DMS79 treated with DMSO at 0.1 percent for 48 hours (cell line): ENCODE measurements around the gene SP9.
A peak's percentile ranks its signal among the peaks of the same experiment; 100 is the strongest.
"Not testable (repeated sequence)": the region's sequence is repeated elsewhere in the genome, so short reads cannot be mapped to it uniquely, and the experiment has no call there.

Experiments
- DNase-seq: peaks from one replicate; lab custom pipeline; 2025; lab: John Stamatoyannopoulos, UW

Gene SP9

DNA sequence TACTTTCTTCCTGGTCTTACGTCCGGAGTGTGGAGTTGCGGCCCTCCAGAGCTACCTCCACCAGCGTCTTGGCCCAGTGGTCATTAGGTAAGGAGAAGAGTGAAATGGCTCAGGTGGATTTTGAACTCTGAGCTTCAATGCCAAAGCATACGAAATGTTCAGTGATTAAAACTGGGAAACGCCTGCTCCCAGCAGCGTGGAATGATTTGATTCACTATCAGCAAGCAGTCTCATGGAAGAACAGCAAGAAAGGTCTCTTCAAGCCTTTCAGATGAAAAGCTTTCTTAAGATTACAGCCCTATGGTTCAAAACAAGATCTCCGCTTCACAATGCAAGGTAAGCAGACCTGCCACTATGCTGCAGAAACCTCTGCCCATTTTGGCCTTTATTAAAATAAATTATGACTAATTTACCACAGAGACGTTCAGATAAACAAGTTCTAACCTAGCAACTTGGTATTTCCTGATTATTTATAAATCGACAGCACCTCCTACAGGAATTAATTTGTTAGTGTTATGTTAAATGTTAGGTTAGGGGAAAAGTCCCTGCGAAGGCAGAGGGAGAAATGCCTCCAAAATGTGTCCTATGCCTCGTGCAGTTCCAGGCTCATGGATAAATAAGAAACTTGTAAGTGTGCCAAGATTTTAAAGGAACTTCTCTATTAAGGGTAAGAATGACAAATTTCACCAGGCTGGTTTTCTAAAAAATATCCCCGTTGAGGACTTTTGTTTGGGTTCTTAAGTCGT lies 10.1 kb downstream of the SP9 start:
- peak; percentile 40 for DNase-seq

DNA sequence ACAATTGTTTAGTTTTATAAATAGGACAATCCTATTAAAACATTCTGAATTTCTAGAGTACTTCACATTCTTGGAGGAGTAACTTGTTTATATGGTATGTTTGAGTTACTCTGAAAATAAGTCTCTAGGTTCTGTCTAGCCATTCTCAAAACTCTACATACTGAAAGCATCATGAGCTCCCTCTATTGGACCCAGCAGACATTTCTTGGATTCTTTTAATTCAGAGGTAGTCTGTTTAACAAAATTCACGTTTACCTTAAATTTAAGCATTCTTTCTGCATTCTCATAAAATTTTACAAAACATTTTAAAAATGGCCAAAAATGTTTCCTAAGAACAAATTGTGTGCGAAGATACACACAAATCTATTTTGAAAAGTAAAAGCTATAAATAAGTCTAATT lies 15.3 kb downstream of the SP9 start:
- DNase-seq = no peak

DNA sequence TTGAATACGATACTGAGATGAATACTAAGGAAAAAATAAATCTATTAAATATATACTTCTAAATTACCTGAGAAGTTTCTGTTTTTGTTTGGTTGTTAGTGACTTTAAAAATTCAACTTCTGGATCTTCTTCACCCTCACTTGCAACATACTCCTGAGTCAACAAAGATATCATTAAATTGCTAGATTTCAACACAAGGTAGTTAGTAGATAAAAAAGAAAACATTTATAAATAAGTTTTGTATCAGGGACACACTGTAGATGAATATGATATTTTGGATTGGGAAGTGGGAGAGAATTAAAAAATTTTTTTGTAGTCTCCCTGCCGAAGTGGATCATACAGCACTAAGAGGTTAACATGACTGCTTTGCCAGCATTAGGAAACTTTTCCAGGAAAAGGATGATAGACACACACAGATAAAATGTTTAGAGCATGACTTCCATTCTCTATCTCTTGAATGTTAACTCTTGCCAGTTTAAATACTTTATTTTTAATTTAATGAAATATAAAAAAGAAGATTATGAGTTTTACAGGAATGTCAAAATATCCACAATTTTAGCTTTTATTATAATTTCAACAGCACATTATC lies 15.9 kb downstream of the SP9 start:
- DNase-seq = no peak

DNA sequence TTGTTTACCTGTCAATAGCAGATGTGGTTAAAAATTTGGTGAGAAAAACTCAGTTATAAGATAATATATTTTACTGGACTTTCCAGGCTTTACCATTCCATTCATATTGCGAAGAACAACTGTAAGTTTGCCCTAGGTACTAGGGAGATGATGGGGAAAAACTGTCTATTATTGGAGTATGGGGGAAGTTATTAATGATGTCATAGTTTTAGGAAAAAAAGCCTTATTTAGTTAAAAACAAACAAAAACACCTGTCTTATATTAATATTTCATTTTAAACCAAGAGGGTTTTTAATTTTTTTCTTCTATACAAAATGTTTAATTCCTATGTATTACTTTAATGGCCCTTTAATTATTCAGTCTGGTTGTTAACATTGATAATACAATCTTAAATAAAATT lies 18.2 kb downstream of the SP9 start:
- DNase-seq = no peak

DNA sequence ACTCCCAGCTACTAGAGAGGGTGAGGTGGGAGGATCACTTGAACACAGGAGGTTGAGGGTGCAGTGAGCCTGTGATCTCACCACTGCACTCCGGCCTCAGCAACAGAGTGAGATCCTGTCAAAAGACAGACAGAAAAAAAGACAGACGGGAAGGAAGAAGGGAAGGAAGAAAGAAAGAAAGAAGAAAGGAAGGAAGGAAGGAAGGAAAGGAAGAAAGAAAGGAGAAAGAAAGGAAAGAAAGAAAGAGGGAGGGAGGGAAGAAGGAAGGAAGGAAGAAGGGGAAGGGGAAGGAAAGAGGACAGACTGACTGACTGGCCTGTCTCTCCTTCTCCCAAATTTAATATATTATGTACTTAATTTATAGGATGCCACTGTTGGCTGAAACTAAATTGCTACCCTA lies 21.6 kb downstream of the SP9 start:
- no peak for DNase-seq

DNA sequence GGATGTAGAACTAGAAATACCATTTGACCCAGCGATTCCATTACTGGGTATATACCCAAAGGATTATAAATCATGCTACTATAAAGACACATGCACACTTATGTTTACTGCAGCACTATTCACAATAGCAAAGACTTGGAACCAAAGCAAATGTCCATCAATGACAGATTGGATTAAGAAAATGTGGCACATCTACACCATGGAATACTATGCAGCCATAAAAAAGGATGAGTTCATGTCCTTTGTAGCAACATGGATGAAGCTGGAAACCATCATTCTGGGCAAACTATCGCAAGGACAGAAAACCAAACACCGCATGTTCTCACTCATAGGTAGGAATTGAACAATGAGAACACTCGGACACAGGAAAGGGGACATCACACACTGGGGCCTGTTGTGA lies 24.9 kb downstream of the SP9 start:
- not testable (repeated sequence) for DNase-seq

DNA sequence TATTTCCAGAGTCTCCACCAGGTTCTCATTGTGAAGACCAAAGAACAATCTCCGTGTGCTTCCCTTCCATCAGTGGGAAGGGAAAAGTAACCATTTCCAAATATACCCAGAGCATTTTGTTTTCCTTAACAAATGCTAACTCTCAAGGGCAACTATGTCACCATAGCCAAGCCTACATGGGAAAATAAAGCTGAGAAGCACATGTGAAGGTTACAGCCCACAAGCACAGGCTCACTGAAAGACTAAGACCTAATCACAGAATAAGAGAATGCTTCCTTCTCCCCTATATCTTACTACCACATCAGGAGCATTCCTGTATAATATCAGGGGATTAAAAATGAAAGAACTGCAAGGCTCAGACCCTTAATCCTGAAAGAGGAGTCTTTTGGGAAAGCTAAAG lies 28.2 kb downstream of the SP9 start:
- no peak for DNase-seq

DNA sequence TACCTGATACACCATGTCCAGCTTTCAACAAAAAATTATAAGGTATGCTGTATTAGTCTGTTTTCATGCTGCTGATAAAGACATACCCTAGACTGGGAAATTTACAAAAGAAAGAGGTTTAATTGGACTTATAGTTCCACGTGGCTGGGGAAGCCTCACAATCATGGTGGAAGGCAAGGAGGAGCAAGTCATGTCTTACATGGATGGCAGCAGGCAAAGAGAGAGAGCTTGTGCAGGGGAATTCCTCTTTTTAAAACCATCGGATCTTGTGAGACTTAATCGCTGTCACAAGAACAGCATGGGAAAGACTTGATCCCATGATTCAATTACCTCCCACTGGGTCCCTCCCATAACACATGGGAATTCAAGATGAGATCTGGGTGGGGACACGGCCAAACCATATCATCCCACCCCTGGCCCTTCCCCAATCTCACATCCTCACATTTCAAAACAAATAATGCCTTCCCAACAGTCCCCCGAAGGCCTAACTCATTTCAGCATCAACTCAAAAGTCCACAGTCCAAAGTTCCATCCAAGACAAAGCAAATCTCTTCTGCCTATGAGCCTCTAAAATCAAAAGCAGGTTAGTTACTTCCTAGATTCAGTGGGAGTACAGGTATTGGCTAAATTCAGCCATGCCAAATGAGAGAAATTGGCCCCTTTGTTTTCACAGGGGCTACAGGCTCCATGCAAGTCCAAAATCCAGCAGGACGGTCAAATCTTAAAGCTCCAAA lies 28.9 kb downstream of the SP9 start:
- not testable (repeated sequence) for DNase-seq

DNA sequence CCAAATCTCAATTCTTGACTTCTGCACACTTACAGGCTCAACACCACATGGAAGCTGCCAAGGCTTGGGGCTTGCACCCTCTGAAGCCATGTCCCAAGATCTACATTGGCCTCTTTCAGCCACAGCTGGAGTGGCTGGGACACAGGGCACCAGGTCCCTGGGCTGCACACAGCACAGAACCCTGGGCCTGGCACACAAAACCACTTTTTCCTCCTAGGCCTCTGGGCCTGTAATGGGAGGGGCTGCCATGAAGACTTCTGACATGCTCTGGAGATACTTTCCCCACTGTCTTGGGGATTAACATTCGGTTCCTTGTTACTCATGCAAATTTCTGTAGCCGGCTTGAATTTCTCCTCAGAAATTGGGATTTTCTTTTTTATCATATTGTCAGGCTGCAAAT lies 29.9 kb downstream of the SP9 start:
- DNase-seq = no peak

DNA sequence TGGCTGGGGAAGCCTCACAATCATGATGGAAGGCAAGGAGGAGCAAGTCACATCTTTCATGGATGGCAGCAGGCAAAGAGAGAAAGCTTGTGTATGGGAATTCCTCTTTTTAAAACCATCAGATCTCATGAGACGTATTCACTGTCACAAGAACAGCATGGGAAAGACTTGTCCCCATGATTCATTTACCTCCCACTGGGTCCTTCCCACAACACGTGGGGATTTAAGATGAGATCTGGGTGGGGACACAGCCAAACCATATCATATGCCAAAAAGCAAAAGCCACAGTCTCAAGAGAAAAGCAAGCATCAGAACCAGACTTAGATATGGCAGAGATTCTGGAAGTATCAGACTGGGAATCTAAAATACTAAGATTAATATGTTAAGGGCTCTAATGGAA lies 30.8 kb downstream of the SP9 start:
- DNase-seq = no peak

DNA sequence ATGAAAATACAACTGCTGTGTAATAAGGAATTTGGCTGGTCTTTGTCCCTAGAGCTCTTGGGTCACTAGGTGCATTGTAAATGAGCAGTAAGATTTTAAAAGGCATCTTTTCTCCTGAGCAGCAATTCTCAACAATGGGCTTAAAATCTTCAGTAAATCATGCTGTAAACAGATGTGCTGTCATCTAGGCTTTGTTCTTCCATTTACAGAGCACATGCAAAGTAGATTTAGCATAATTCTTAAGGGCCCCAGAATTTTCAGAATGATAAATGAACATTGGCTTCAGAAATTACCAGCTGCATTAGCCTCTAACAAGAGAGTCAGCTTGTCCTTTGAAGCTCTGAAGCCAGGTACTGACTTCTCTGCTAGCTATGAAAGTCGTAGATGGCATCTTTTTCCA lies 33.9 kb downstream of the SP9 start:
- no peak for DNase-seq

DNA sequence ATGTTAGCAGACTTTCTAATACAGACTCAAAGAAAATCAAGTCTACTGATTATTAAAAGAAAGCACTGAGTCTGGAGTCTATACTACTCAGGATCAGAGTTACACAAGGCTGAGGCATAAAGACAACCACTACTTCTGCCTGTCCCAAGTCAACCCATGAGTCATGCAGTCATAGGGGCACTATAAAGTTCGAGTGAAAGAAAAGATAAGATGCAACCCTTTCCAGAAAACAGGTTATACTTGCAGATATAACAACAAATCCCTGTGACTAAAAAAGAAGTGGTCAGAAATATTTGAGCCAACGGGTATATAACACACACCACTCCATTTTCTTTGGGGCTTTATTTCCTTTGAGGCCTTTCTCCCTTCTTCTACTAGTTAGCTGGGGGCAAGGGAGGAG lies 42.2 kb downstream of the SP9 start:
- DNase-seq = no peak

DNA sequence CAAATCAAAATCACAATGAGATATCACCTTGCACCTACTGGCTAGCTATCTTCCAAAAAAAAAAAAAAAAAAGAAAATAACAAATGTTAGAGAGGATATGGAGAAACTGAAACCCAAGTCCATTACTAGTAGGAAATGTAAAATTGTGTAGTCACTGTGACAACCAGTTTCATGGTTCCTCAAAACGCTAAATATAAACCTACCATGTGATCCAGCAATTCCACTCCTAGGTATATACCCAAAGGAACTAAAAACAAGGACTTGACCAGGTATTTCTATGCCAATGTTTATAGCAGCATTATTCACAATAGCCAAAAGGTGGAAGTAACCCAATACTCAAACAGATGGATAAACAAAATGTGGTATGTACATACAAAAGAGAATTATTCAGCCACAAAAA lies 49.0 kb downstream of the SP9 start:
- no peak for DNase-seq

DNA sequence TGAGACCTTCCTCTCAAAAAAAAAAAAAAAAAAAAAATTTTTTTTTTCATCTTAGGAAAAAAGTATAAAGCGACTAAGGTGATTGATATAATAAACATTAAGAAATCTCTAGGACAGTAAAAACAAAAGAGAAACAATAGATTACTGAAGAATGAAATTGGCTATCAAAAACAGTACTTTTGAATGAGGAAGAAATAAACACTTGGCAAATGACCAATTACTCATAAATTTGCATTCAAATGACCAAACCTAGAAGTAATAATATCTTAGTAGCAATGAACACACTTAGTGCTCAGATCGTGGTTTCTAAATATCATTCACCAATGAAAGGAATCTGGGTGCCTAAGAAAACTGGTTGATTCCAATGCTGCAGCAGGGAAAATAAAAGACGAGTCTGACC lies 50.4 kb downstream of the SP9 start:
- no peak for DNase-seq
